HUES48 (cell line): ENCODE results near the gene SH3GL1.
"Not testable (repeated sequence)": the region's sequence is repeated elsewhere in the genome, so short reads cannot be mapped to it uniquely, and the experiment has no call there.

ENCODE experiments used
- H3K27ac ChIP-seq: one replicate; pipeline ENCODE4 v1.7.0; 2013; ENCODE audit warnings: low read depth, low read length, inconsistent platforms
- H3K27me3 ChIP-seq: 2 replicates; pipeline ENCODE4 v1.6.1; 2013; ENCODE audit warnings: mild to moderate bottlenecking, low read length; ENCODE audit not compliant: control insufficient read depth, insufficient read depth
- H3K36me3 ChIP-seq: 2 replicates; pipeline ENCODE4 v1.6.1; 2013; ENCODE audit warnings: low read length; ENCODE audit not compliant: control insufficient read depth, insufficient read depth
- H3K4me1 ChIP-seq: 2 replicates; pipeline ENCODE4 v1.6.1; 2013; ENCODE audit warnings: mild to moderate bottlenecking, low read length; ENCODE audit not compliant: control insufficient read depth, insufficient read depth
- H3K4me3 ChIP-seq: 2 replicates; pipeline ENCODE4 v1.5.1; 2013; ENCODE audit warnings: mild to moderate bottlenecking, low read depth, low read length
- H3K9ac ChIP-seq: 2 replicates; pipeline ENCODE4 v1.6.1; 2013; ENCODE audit warnings: mild to moderate bottlenecking, low read depth, low read length, moderate library complexity
- H3K9me3 ChIP-seq: 2 replicates; pipeline ENCODE4 v1.6.1; 2013; ENCODE audit warnings: low read length; ENCODE audit not compliant: control insufficient read depth, insufficient read depth

Gene SH3GL1

GRCh38 chr19:4329858-4330257 lies 70.5 kb downstream of the SH3GL1 start:
- Histone ChIP-seq H3K36me3 (no peaks in the 10 kb centered on the region), H3K4me3 (no peak overlapping the region), H3K9ac (no peak overlapping the region), H3K9me3 (no peaks in the 10 kb centered on the region), H3K27me3 (no peaks in the 10 kb centered on the region), H3K4me1 (no peaks in the 10 kb centered on the region), H3K27ac (no peak overlapping the region)

GRCh38 chr19:4328991-4329681 lies 71.2 kb downstream of the SH3GL1 start:
- H3K36me3 ChIP-seq, H3K27ac ChIP-seq, H3K27me3 ChIP-seq, H3K4me1 ChIP-seq, H3K9me3 ChIP-seq: not testable (repeated sequence)
- H3K4me3 ChIP-seq = peak overlapping the region; percentile 89
- peak overlapping the region; percentile 72 for H3K9ac ChIP-seq

GRCh38 chr19:4328243-4328990 lies 71.9 kb downstream of the SH3GL1 start:
- Histone ChIP-seq H3K9me3 (no peaks in the 10 kb centered on the region), H3K4me3 (peak overlapping the region; percentile 89), H3K9ac (peak overlapping the region; percentile 72), H3K36me3 (no peaks in the 10 kb centered on the region), H3K27me3 (no peaks in the 10 kb centered on the region), H3K27ac (peak overlapping the region; percentile 75), H3K4me1 (no peaks in the 10 kb centered on the region)

- peak overlapping the region; percentile 75 for H3K27ac ChIP-seq
Observed at GRCh38 chr19:4327877-4328242, 72.5 kb downstream of the SH3GL1 start.

GRCh38 chr19:4327252-4327876 lies 73.0 kb downstream of the SH3GL1 start:
- H3K36me3 ChIP-seq = no peaks in the 10 kb centered on the region; the same call in 1 of the 2 replicates
- no peaks in the 10 kb centered on the region for H3K4me1 ChIP-seq
- no peaks in the 10 kb centered on the region for H3K9me3 ChIP-seq
- no peaks in the 10 kb centered on the region for H3K27me3 ChIP-seq
- peak overlapping the region; percentile 50; the same call in 1 of the 2 replicates for H3K9ac ChIP-seq
- peak overlapping the region; percentile 75 for H3K27ac ChIP-seq
- peak overlapping the region; percentile 62 for H3K4me3 ChIP-seq

More at GRCh38 chr19:4327877-4328242, 72.5 kb downstream of the SH3GL1 start:
- peak overlapping the region; percentile 62 for H3K4me3 ChIP-seq
- no peaks in the 10 kb centered on the region for H3K9me3 ChIP-seq
- no peaks in the 10 kb centered on the region for H3K27me3 ChIP-seq
- H3K4me1 ChIP-seq = no peaks in the 10 kb centered on the region
- no peaks in the 10 kb centered on the region; the same call in 1 of the 2 replicates for H3K36me3 ChIP-seq
- no peak overlapping the region for H3K9ac ChIP-seq

GRCh38 chr19:4326837-4327251 lies 73.5 kb downstream of the SH3GL1 start:
- Histone ChIP-seq H3K27me3 (no peaks in the 10 kb centered on the region), H3K9ac (peak overlapping the region; percentile 50; the same call in 1 of the 2 replicates), H3K27ac (peak overlapping the region; percentile 54), H3K36me3 (no peaks in the 10 kb centered on the region; the same call in 1 of the 2 replicates), H3K4me3 (peak overlapping the region; percentile 62), H3K9me3 (no peaks in the 10 kb centered on the region), H3K4me1 (no peaks in the 10 kb centered on the region)

GRCh38 chr19:4326215-4326836 lies 74.0 kb downstream of the SH3GL1 start:
- Histone ChIP-seq H3K9me3 (no peaks in the 10 kb centered on the region), H3K36me3 (no peaks in the 10 kb centered on the region; the same call in 1 of the 2 replicates), H3K4me1 (no peaks in the 10 kb centered on the region), H3K27ac (no peak overlapping the region), H3K27me3 (no peaks in the 10 kb centered on the region), H3K4me3 (peak overlapping the region; percentile 62), H3K9ac (no peak overlapping the region)

- Histone ChIP-seq H3K36me3 (peaks cover 2% of the 10 kb centered on the region; the same call in 1 of the 2 replicates), H3K9ac (no peak overlapping the region), H3K27ac (no peak overlapping the region), H3K4me3 (no peak overlapping the region), H3K27me3 (no peaks in the 10 kb centered on the region), H3K4me1 (no peaks in the 10 kb centered on the region), H3K9me3 (0 out of 2 replicates have a peak, but pooled peaks cover 2% of the 10 kb centered on the region)
Observed at GRCh38 chr19:4324228-4324627, 76.1 kb downstream of the SH3GL1 start.

- no peaks in the 10 kb centered on the region for H3K4me1 ChIP-seq
- 0 out of 2 replicates have a peak, but pooled peaks cover 3% of the 10 kb centered on the region for H3K9me3 ChIP-seq
- H3K27me3 ChIP-seq = no peaks in the 10 kb centered on the region
- H3K9ac ChIP-seq = no peak overlapping the region
- peaks cover 7% of the 10 kb centered on the region for H3K36me3 ChIP-seq
- no peak overlapping the region for H3K27ac ChIP-seq
- H3K4me3 ChIP-seq = no peak overlapping the region
Observed at GRCh38 chr19:4323692-4324091, 76.7 kb downstream of the SH3GL1 start.

- Histone ChIP-seq H3K9me3 (0 out of 2 replicates have a peak, but pooled peaks cover 3% of the 10 kb centered on the region), H3K9ac (no peak overlapping the region), H3K27ac (no peak overlapping the region), H3K4me1 (no peaks in the 10 kb centered on the region), H3K36me3 (peaks cover 13% of the 10 kb centered on the region), H3K4me3 (no peak overlapping the region), H3K27me3 (no peaks in the 10 kb centered on the region)
Observed at GRCh38 chr19:4322942-4323665, 77.2 kb downstream of the SH3GL1 start.
